CD4-positive, alpha-beta memory T cell (primary cell): ENCODE data around the gene IFITM5. TPM values are rescaled to one million over a fixed set of nuclear protein-coding genes. Genes with fewer than 3 reads are reported as not detected.
"Not testable (repeated sequence)": the region's sequence is repeated elsewhere in the genome, so short reads cannot be mapped to it uniquely, and the experiment has no call there.

ENCODE experiments used
- CTCF ChIA-PET: fragments of 350-600 bp; sonication (Branson Sonifier 250); formaldehyde crosslinking; loops from one replicate; lab custom pipeline; 2021; ENCODE audit warnings: inconsistent platforms; ENCODE audit not compliant: partially characterized antibody; lab: Charles Lee
- POLR2A ChIA-PET: fragments of 350-600 bp; sonication (Branson Sonifier 250); formaldehyde crosslinking; loops from one replicate; lab custom pipeline; 2021; ENCODE audit not compliant: partially characterized antibody; lab: Charles Lee
- DNase-seq, 5 donors: peaks; one replicate each; pipeline versions ENCODE4 v3.0.0 to v3.0.0-alpha.2; 2020 to 2022; ENCODE audit warnings: mixed read lengths in 1 of 5
- H3K27ac ChIP-seq: one replicate; pipeline ENCODE4 v1.7.0; 2013; ENCODE audit warnings: low read depth, low read length
- H3K27me3 ChIP-seq: 2 replicates; pipeline ENCODE4 v1.7.0; 2013; ENCODE audit warnings: mild to moderate bottlenecking, low read length, moderate library complexity; ENCODE audit not compliant: insufficient read depth
- H3K36me3 ChIP-seq: 2 replicates; pipeline ENCODE4 v1.7.0; 2013; ENCODE audit warnings: mild to moderate bottlenecking, low read length, moderate library complexity; ENCODE audit not compliant: insufficient read depth
- H3K4me1 ChIP-seq: 2 replicates; pipeline ENCODE4 v1.7.0; 2013; ENCODE audit warnings: mild to moderate bottlenecking, low read length, moderate library complexity; ENCODE audit not compliant: insufficient read depth
- H3K4me3 ChIP-seq, 2 donors: one replicate each; pipeline ENCODE4 v1.7.0; 2013; ENCODE audit warnings: low read length in 2 of 2, mild to moderate bottlenecking in 1 of 2
- H3K9me3 ChIP-seq, 2 donors: one replicate each; pipeline ENCODE4 v1.7.0; 2013; ENCODE audit warnings: low read length in 2 of 2, control low read depth in 1 of 2; ENCODE audit not compliant: control insufficient read depth in 1 of 2
- H3K27ac Mint-ChIP-seq, 7 donors: one replicate each; pipeline ENCODE4 v1.8.0; 2020 to 2021; ENCODE audit warnings: mixed read lengths in 7 of 7, mild to moderate bottlenecking in 6 of 7, inconsistent platforms in 3 of 7, moderate library complexity in 3 of 7
- H3K27me3 Mint-ChIP-seq, 2 donors: one replicate each; pipeline ENCODE4 v1.8.0; 2020 to 2021; ENCODE audit warnings: mixed read lengths in 2 of 2
- H3K36me3 Mint-ChIP-seq, 2 donors: one replicate each; pipeline ENCODE4 v1.8.0; 2020 to 2021; ENCODE audit warnings: mixed read lengths in 2 of 2, inconsistent platforms in 1 of 2, mild to moderate bottlenecking in 1 of 2
- H3K4me1 Mint-ChIP-seq, 4 donors: one replicate each; pipeline ENCODE4 v1.8.0; 2020 to 2021; ENCODE audit warnings: mixed read lengths in 4 of 4, mild to moderate bottlenecking in 1 of 4
- H3K4me3 Mint-ChIP-seq, 8 donors: one replicate each; pipeline ENCODE4 v1.8.0; 2020 to 2021; ENCODE audit warnings: mixed read lengths in 8 of 8, mild to moderate bottlenecking in 7 of 8, moderate library complexity in 6 of 8, inconsistent platforms in 3 of 8
- H3K9me3 Mint-ChIP-seq, 8 donors: one replicate each; pipeline ENCODE4 v1.8.0; 2020 to 2021; ENCODE audit warnings: mixed read lengths in 8 of 8, mild to moderate bottlenecking in 5 of 8, inconsistent platforms in 3 of 8, moderate library complexity in 1 of 8
- intact Hi-C: fragments of 100-400 bp; cut with micrococcal nuclease; formaldehyde crosslinking; loops from one replicate; pipeline ENCODE4 v1.15.1; 2023
- polyA plus RNA-seq, 2 donors: library from polyadenylated mRNA; unstranded; fragments of 300-500 nt; fragmentation: Illumina TruSeq; gene quantifications; one replicate each; pipeline ENCODE4 v1.2.3, GENCODE V29; 2021
- total RNA-seq, 2 experiments: library from RNA; stranded (reverse); gene quantifications; one replicate each; pipeline ENCODE4 v1.2.3, GENCODE V29; 2021

Gene IFITM5
- total and polyA plus RNA-seq, 4 experiments from 2014 or later = not detected

- DNase-seq = peak in 3 of 5 donors; percentile 43 to 65 (median 51)
- Histone ChIP-seq H3K27ac (peak overlapping the region; percentile 76), H3K27me3 (no peaks in the 10 kb centered on the region), H3K9me3 (no peaks in the 10 kb centered on the region), H3K36me3 (peaks cover 8% of the 10 kb centered on the region), H3K4me1 (peaks cover 36% of the 10 kb centered on the region), H3K4me3 (peak overlapping the region; percentile 59 to 91)
- H3K4me1 Mint-ChIP-seq = peaks cover 30 to 61% (median 40%) of the 10 kb centered on the region in 4 donors
- peak overlapping the region; percentile 89 to 99 (median 97) for H3K27ac Mint-ChIP-seq
- intact Hi-C loops = loop anchor here (2.0 kb wide), 1 partner anchor 47 kb away; no protein-coding TSS in a partner anchor
- H3K36me3 Mint-ChIP-seq = peaks cover 27 to 42% of the 10 kb centered on the region in 2 donors
- H3K9me3 Mint-ChIP-seq = peaks cover 0 to 2% (median 0%) of the 10 kb centered on the region in 8 donors
- ChIA-PET CTCF (interaction anchor here (0.8 to 4.0 kb wide), 12 partner anchors 11 to 135 kb away, joined by 3 to 46 read pairs (median 13); partner anchors contain the start of gene PGGHG), POLR2A (interaction anchor here (0.7 to 7.2 kb wide), 28 partner anchors 10 to 221 kb away, joined by 3 to 66 read pairs (median 6); partner anchors contain the start of genes ANO9, BET1L, IFITM2 and IFITM5)
- H3K4me3 Mint-ChIP-seq = peak overlapping the region; percentile 90 to 99 (median 95)
- H3K27me3 Mint-ChIP-seq = no peaks in the 10 kb centered on the region
These were observed 16.8 kb upstream of the IFITM5 start for GRCh38 chr11:316031-316701.

- no peaks in the 10 kb centered on the region for H3K27me3 Mint-ChIP-seq
- H3K4me3 Mint-ChIP-seq = peak overlapping the region; percentile 92 to 99 (median 98)
- ChIA-PET CTCF (interaction anchor here (2.7 to 4.0 kb wide), 7 partner anchors 10 to 134 kb away, joined by 12 to 46 read pairs (median 23); no protein-coding TSS in a partner anchor), POLR2A (interaction anchor here (0.6 to 7.2 kb wide), 24 partner anchors 9 to 191 kb away, joined by 3 to 66 read pairs (median 8); partner anchors contain the start of genes ANO9, BET1L, IFITM2 and PGGHG)
- Histone ChIP-seq H3K27ac (peak overlapping the region; percentile 76), H3K4me3 (peak overlapping the region; percentile 59 to 91), H3K9me3 (no peaks in the 10 kb centered on the region), H3K4me1 (peaks cover 36% of the 10 kb centered on the region), H3K36me3 (peaks cover 8% of the 10 kb centered on the region), H3K27me3 (no peaks in the 10 kb centered on the region)
- H3K9me3 Mint-ChIP-seq = peaks cover 0 to 2% (median 0%) of the 10 kb centered on the region in 8 donors
- H3K36me3 Mint-ChIP-seq = peaks cover 27 to 42% of the 10 kb centered on the region in 2 donors
- peaks cover 28 to 59% (median 38%) of the 10 kb centered on the region in 4 donors for H3K4me1 Mint-ChIP-seq
- intact Hi-C loops = loop anchor here (2.0 kb wide), 3 partner anchors 65 to 109 kb away; partner anchors contain the start of genes BET1L and RIC8A
- DNase-seq = no peak
- H3K27ac Mint-ChIP-seq = peak overlapping the region; percentile 82 to 100 (median 98)
These were observed 16.2 kb upstream of the IFITM5 start for GRCh38 chr11:315516-315994.

DNA sequence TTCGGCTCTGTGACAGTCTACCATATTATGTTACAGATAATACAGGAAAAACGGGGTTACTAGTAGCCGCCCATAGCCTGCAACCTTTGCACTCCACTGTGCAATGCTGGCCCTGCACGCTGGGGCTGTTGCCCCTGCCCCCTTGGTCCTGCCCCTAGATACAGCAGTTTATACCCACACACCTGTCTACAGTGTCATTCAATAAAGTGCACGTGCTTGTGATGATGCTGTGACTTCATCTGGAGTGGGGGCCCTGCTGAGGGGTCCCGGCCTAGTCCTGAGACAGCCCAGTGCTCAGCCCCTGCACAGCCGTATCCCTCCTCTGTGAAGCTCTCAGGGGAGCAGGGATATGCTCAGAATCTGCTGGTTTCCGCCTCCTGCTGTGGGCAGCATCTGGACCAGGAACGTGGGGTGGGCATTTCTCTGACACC is 15.7 kb upstream of the IFITM5 start:
- Histone ChIP-seq H3K27ac (peak overlapping the region; percentile 76), H3K4me1 (peaks cover 36% of the 10 kb centered on the region), H3K36me3 (peaks cover 8% of the 10 kb centered on the region), H3K9me3 (no peaks in the 10 kb centered on the region), H3K4me3 (peak overlapping the region; percentile 59 to 91), H3K27me3 (no peaks in the 10 kb centered on the region)
- Mint-ChIP-seq H3K27me3 (no peaks in the 10 kb centered on the region), H3K9me3 (peaks cover 0 to 2% (median 0%) of the 10 kb centered on the region in 8 donors), H3K36me3 (peaks cover 27 to 40% of the 10 kb centered on the region in 2 donors), H3K4me3 (peak overlapping the region; percentile 92 to 99 (median 98)), H3K27ac (peak overlapping the region; percentile 82 to 100 (median 98)), H3K4me1 (peaks cover 25 to 54% (median 33%) of the 10 kb centered on the region in 4 donors)
- POLR2A ChIA-PET = interaction anchor here (0.6 to 7.2 kb wide), 24 partner anchors 9 to 191 kb away, joined by 3 to 66 read pairs (median 8); partner anchors contain the start of genes ANO9, BET1L, IFITM2 and PGGHG
- CTCF ChIA-PET = interaction anchor here (2.7 to 4.0 kb wide), 7 partner anchors 9 to 134 kb away, joined by 12 to 46 read pairs (median 23); no protein-coding TSS in a partner anchor
- intact Hi-C loops = loop anchor here (2.0 kb wide), 3 partner anchors 64 to 108 kb away; partner anchors contain the start of genes BET1L and RIC8A
- DNase-seq = no peak

GRCh38 chr11:314554-314875 is 15.2 kb upstream of the IFITM5 start:
- H3K4me1 Mint-ChIP-seq = peaks cover 25 to 54% (median 32%) of the 10 kb centered on the region in 4 donors
- not testable (repeated sequence) for H3K36me3 ChIP-seq, H3K27me3 Mint-ChIP-seq, H3K9me3 ChIP-seq, DNase-seq, H3K27me3 ChIP-seq, H3K9me3 Mint-ChIP-seq
- ChIA-PET POLR2A (interaction anchor here (1.1 to 7.2 kb wide), 16 partner anchors 11 to 134 kb away, joined by 3 to 66 read pairs (median 13); partner anchors contain the start of genes ANO9, BET1L, PGGHG and RIC8A), CTCF (interaction anchor here (0.6 to 4.0 kb wide), 3 partner anchors 9 to 63 kb away, joined by 3 to 46 read pairs (median 34); no protein-coding TSS in a partner anchor)
- peak overlapping the region; percentile 94 to 100 (median 98) for H3K27ac Mint-ChIP-seq
- H3K4me3 ChIP-seq = peak overlapping the region; percentile 59 to 91
- H3K27ac ChIP-seq = peak overlapping the region; percentile 76
- intact Hi-C loops = loop anchor here (1.0 to 2.0 kb wide), 4 partner anchors 41 to 108 kb away; partner anchors contain the start of genes BET1L and RIC8A
- H3K4me3 Mint-ChIP-seq = peak overlapping the region; percentile 92 to 99 (median 98)
- peaks cover 38% of the 10 kb centered on the region for H3K4me1 ChIP-seq
- peaks cover 29 to 42% of the 10 kb centered on the region in 2 donors for H3K36me3 Mint-ChIP-seq

- intact Hi-C loops = loop anchor here (1.0 to 2.0 kb wide), 5 partner anchors 33 to 107 kb away; partner anchors contain the start of genes BET1L and RIC8A
- H3K27ac ChIP-seq = peak within 1 kb of the TSS; percentile 76
- H3K4me3 ChIP-seq = peak within 1 kb of the TSS; percentile 59 to 91
- peaks cover 29 to 56% (median 35%) of the 10 kb centered on the region in 4 donors for H3K4me1 Mint-ChIP-seq
- ChIA-PET CTCF (interaction anchor here (0.6 to 4.0 kb wide), 4 partner anchors 8 to 63 kb away, joined by 3 to 46 read pairs (median 26); no protein-coding TSS in a partner anchor), POLR2A (interaction anchor here (1.4 to 7.2 kb wide), 16 partner anchors 12 to 107 kb away, joined by 3 to 66 read pairs (median 18); partner anchors contain the start of genes BET1L, IFITM5, PGGHG and RIC8A)
- H3K27me3 Mint-ChIP-seq = no peaks in the 10 kb centered on the region
- DNase-seq = peak; percentile 72 to 85 (median 79)
- H3K4me1 ChIP-seq = peaks cover 37% of the 10 kb centered on the region
- no peaks in the 10 kb centered on the region for H3K9me3 ChIP-seq
- H3K27me3 ChIP-seq = no peaks in the 10 kb centered on the region
- H3K4me3 Mint-ChIP-seq = peak within 1 kb of the TSS; percentile 92 to 99 (median 98)
- H3K9me3 Mint-ChIP-seq = peaks cover 0 to 7% (median 0%) of the 10 kb centered on the region in 8 donors
- H3K27ac Mint-ChIP-seq = peak within 1 kb of the TSS; percentile 94 to 100 (median 98)
- peaks cover 8% of the 10 kb centered on the region for H3K36me3 ChIP-seq
- peaks cover 34 to 47% of the 10 kb centered on the region in 2 donors for H3K36me3 Mint-ChIP-seq
These were observed 14.6 kb upstream of the IFITM5 start, which contains the start of gene IFITM1 for GRCh38 chr11:313787-314553. IFITM1 (plus strand) TSS chr11:314040; CDS start chr11:314171, 131 bp downstream.
